ENCODE measurements around the gene ERC1.
"Not testable (repeated sequence)": the region's sequence is repeated elsewhere in the genome, so short reads cannot be mapped to it uniquely, and the experiment has no call there.

The ERC1 gene

GRCh38 chr12:1318327-1319031 is 327.5 kb downstream of the ERC1 start:
- DNase-seq = peak in 1 of 2 experiments; percentile 14
- TF ChIP-seq GATA1 (IDR thresholded peaks at IDR 0.05; ENCODE audit: low read depth, low read length) (no peak), POLR2A (IDR thresholded peaks at IDR 0.05; ENCODE audit: low read length) (no peak)

- TF ChIP-seq GATA1 (IDR thresholded peaks at IDR 0.05; ENCODE audit: low read depth, low read length) (no peak), POLR2A (IDR thresholded peaks at IDR 0.05; ENCODE audit: low read length) (no peak)
- DNase-seq = no peak
These were observed 328.2 kb downstream of the ERC1 start for GRCh38 chr12:1319212-1319611.

- DNase-seq = no peak
These were observed 329.0 kb downstream of the ERC1 start for GRCh38 chr12:1320021-1320420.

GRCh38 chr12:1322821-1323220 is 331.8 kb downstream of the ERC1 start:
- TF ChIP-seq GATA1 (IDR thresholded peaks at IDR 0.05; ENCODE audit: low read depth, low read length) (no peak), POLR2A (IDR thresholded peaks at IDR 0.05; ENCODE audit: low read length) (no peak)
- DNase-seq = no peak

More at GRCh38 chr12:1320021-1320420, 329.0 kb downstream of the ERC1 start:
- no peak for TF ChIP-seq GATA1 (IDR thresholded peaks at IDR 0.05; ENCODE audit: low read depth, low read length)

- TF ChIP-seq POLR2A (IDR thresholded peaks at IDR 0.05; ENCODE audit: low read length) (no peak), GATA1 (IDR thresholded peaks at IDR 0.05; ENCODE audit: low read depth, low read length) (no peak)
- no peak for DNase-seq
These were observed 333.1 kb downstream of the ERC1 start for GRCh38 chr12:1324099-1324498.

GRCh38 chr12:1324910-1325309 is 333.9 kb downstream of the ERC1 start:
- no peak for TF ChIP-seq GATA1 (IDR thresholded peaks at IDR 0.05; ENCODE audit: low read depth, low read length)
- no peak for TF ChIP-seq POLR2A (IDR thresholded peaks at IDR 0.05; ENCODE audit: low read length)
- DNase-seq = peak in 1 of 2 experiments; percentile 31

- TF ChIP-seq GATA1 (IDR thresholded peaks at IDR 0.05; ENCODE audit: low read depth, low read length) (no peak), POLR2A (IDR thresholded peaks at IDR 0.05; ENCODE audit: low read length) (no peak)
- no peak for DNase-seq
These were observed 334.6 kb downstream of the ERC1 start for GRCh38 chr12:1325666-1326065.

- TF ChIP-seq GATA1 (IDR thresholded peaks at IDR 0.05; ENCODE audit: low read depth, low read length) (no peak), POLR2A (IDR thresholded peaks at IDR 0.05; ENCODE audit: low read length) (no peak)
- DNase-seq = no peak
These were observed 335.2 kb downstream of the ERC1 start for GRCh38 chr12:1326258-1326657.

- TF ChIP-seq GATA1 (IDR thresholded peaks at IDR 0.05; ENCODE audit: low read depth, low read length) (no peak), POLR2A (IDR thresholded peaks at IDR 0.05; ENCODE audit: low read length) (no peak)
- DNase-seq = peak; percentile 53 to 62
These were observed 337.4 kb downstream of the ERC1 start for GRCh38 chr12:1328391-1328790.

- peak; percentile 43 to 48 for DNase-seq
- no peak for TF ChIP-seq GATA1 (IDR thresholded peaks at IDR 0.05; ENCODE audit: low read depth, low read length)
- TF ChIP-seq POLR2A (IDR thresholded peaks at IDR 0.05; ENCODE audit: low read length) = no peak
These were observed 338.9 kb downstream of the ERC1 start for GRCh38 chr12:1329784-1330476.

- peak; percentile 49 to 52 for DNase-seq
- TF ChIP-seq GATA1 (IDR thresholded peaks at IDR 0.05; ENCODE audit: low read depth, low read length) (no peak), POLR2A (IDR thresholded peaks at IDR 0.05; ENCODE audit: low read length) (no peak)
These were observed 339.4 kb downstream of the ERC1 start for GRCh38 chr12:1330477-1330827.

- TF ChIP-seq GATA1 (IDR thresholded peaks at IDR 0.05; ENCODE audit: low read depth, low read length) (no peak), POLR2A (IDR thresholded peaks at IDR 0.05; ENCODE audit: low read length) (no peak)
- DNase-seq = no peak
These were observed 341.3 kb downstream of the ERC1 start for GRCh38 chr12:1332327-1332726.

GRCh38 chr12:1338483-1339177 is 347.6 kb downstream of the ERC1 start:
- TF ChIP-seq GATA1 (IDR thresholded peaks at IDR 0.05; ENCODE audit: low read depth, low read length) = no peak
- TF ChIP-seq POLR2A (IDR thresholded peaks at IDR 0.05; ENCODE audit: low read length) = no peak
- DNase-seq = no peak

- not testable (repeated sequence) for DNase-seq
These were observed 348.1 kb downstream of the ERC1 start for GRCh38 chr12:1339178-1339541.
